CD4-positive, alpha-beta T cell treated with Interleukin-4 for 4 hours (primary cell): ENCODE measurements around the gene ZNF823.
A peak's percentile ranks its signal among the peaks of the same experiment; 100 is the strongest.

ENCODE experiments used
- DNase-seq: peaks from one replicate; pipeline ENCODE4 v3.0.0-alpha.2; 2020

ZNF823 gene

GRCh38 chr19:11736696-11737095 is 2.0 kb downstream of the ZNF823 start:
- no peak for DNase-seq

GRCh38 chr19:11735375-11735774 is 3.4 kb downstream of the ZNF823 start:
- no peak for DNase-seq

- no peak for DNase-seq
Measured at GRCh38 chr19:11729586-11729985, 9.2 kb downstream of the ZNF823 start.

GRCh38 chr19:11722414-11722813 is 16.3 kb downstream of the ZNF823 start:
- DNase-seq = no peak

- no peak for DNase-seq
Measured at GRCh38 chr19:11721681-11722080, 17.1 kb downstream of the ZNF823 start.

GRCh38 chr19:11710313-11710712 is 28.4 kb downstream of the ZNF823 start:
- DNase-seq = no peak

GRCh38 chr19:11708457-11708856 is 30.3 kb downstream of the ZNF823 start:
- no peak for DNase-seq

GRCh38 chr19:11705474-11705873 is 33.3 kb downstream of the ZNF823 start:
- no peak for DNase-seq

- no peak for DNase-seq
Measured at GRCh38 chr19:11704626-11705025, 34.1 kb downstream of the ZNF823 start.

GRCh38 chr19:11699931-11700794 is 38.6 kb downstream of the ZNF823 start:
- peak; percentile 27 for DNase-seq

GRCh38 chr19:11698231-11698630 is 40.5 kb downstream of the ZNF823 start:
- no peak for DNase-seq

- DNase-seq = no peak
Measured at GRCh38 chr19:11697284-11697855, 41.4 kb downstream of the ZNF823 start.

- peak; percentile 66 for DNase-seq
Measured at GRCh38 chr19:11694533-11695439, 44.0 kb downstream of the ZNF823 start.

GRCh38 chr19:11693505-11694499 is 44.9 kb downstream of the ZNF823 start:
- DNase-seq = no peak

- DNase-seq = no peak
Measured at GRCh38 chr19:11692127-11692790, 46.5 kb downstream of the ZNF823 start.

- no peak for DNase-seq
Measured at GRCh38 chr19:11685676-11686650, 52.8 kb downstream of the ZNF823 start.

- DNase-seq = no peak
Measured at GRCh38 chr19:11684987-11685675, 53.6 kb downstream of the ZNF823 start.

- DNase-seq = no peak
Measured at GRCh38 chr19:11680689-11681302, 58.0 kb downstream of the ZNF823 start.

GRCh38 chr19:11678504-11678903 is 60.2 kb downstream of the ZNF823 start:
- no peak for DNase-seq
